NT2/D1 (cell line): ENCODE results near the gene TMEM59L.

Experiments
- SUZ12 ChIP-seq: IDR thresholded peaks from 2 replicates; pipeline ENCODE4 v1.6.1; 2011; ENCODE audit not compliant: insufficient read length, insufficient read depth; ENCODE audit errors: extremely low read depth
- YY1 ChIP-seq: IDR thresholded peaks from 2 replicates; pipeline ENCODE4 v1.6.1; 2011; ENCODE audit not compliant: insufficient read length, insufficient read depth
- ZNF274 ChIP-seq: IDR thresholded peaks from 2 replicates; pipeline ENCODE4 v1.6.1; 2011; ENCODE audit warnings: mild to moderate bottlenecking, low read depth, low read length

- no peak for TF ChIP-seq ZNF274
- TF ChIP-seq SUZ12, result peak; percentile 5
- no peak for TF ChIP-seq YY1
Observed at GRCh38 chr19:18608805-18609716, 3.6 kb upstream of the TMEM59L start.
